GDM1 (cell line): ENCODE measurements around the gene MYO10.

Source experiments
- DNase-seq: peaks from one replicate; lab custom pipeline; 2025; lab: John Stamatoyannopoulos, UW

The MYO10 gene

GRCh38 chr5:16617274-16617968 lies 318.7 kb downstream of the MYO10 start:
- no peak for DNase-seq

GRCh38 chr5:16616536-16617273 lies 319.4 kb downstream of the MYO10 start, which contains the start of gene RETREG1:
Gene RETREG1, minus strand, starts transcription at chr5:16616997. Its CDS starts 26 bp downstream, at chr5:16616971.
- DNase-seq: no peak

- no peak for DNase-seq
Measured at GRCh38 chr5:16615741-16616535, 320.1 kb downstream of the MYO10 start.

DNA sequence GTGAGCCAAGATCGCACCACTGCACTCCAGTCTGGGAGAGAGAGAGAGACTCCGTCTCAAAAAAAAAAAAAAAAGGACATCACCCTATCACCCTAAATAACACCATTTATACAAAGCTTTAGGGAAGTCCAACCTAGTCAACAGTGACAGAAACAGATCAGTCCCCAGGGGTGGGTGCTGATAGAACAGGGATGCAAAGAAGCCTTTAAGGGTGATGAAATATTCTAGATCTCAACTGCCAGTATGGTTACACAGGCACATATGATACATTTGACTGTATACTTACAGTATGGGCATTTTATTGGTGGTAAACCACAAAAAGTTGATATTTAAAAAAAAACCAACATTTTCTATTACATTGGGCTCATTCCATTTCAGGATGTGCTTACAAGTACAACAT lies 324.1 kb downstream of the MYO10 start:
- DNase-seq: no peak
